RWPE2 (cell line): ENCODE measurements around the gene SLC25A13.

Experiments
- ATAC-seq: fragments of 200-7000 bp; cut with Tn5 transposase; 3 replicates; pipeline ENCODE4 v1.9.1; 2021; ENCODE audit warnings: low read depth
- DNase-seq: peaks from one replicate; pipeline ENCODE4 v3.0.0-alpha.2; 2020; ENCODE audit warnings: low spot score
- H3K27ac ChIP-seq: fragments of 450-650 bp; 2 replicates; pipeline ENCODE4 v1.5.1; 2017; ENCODE audit warnings: mild to moderate bottlenecking; ENCODE audit not compliant: poor library complexity, severe bottlenecking
- H3K27me3 ChIP-seq: fragments of 250-450 bp; sonication (Bioruptor Pico); 2 replicates; pipeline ENCODE4 v1.5.1; 2021; ENCODE audit warnings: mild to moderate bottlenecking, moderate library complexity; ENCODE audit not compliant: insufficient read depth, poor library complexity, severe bottlenecking
- H3K36me3 ChIP-seq: fragments of 250-450 bp; sonication (Bioruptor Pico); 2 replicates; pipeline ENCODE4 v1.5.1; 2020; ENCODE audit warnings: low read depth, mild to moderate bottlenecking, moderate library complexity
- H3K4me1 ChIP-seq: fragments of 250-450 bp; sonication (Bioruptor Pico); 2 replicates; pipeline ENCODE4 v1.5.1; 2021; ENCODE audit warnings: mild to moderate bottlenecking, moderate library complexity; ENCODE audit not compliant: insufficient read depth, poor library complexity, severe bottlenecking
- H3K4me3 ChIP-seq: fragments of 250-450 bp; sonication (Bioruptor Pico); 2 replicates; pipeline ENCODE4 v1.5.1; 2021; ENCODE audit warnings: mild to moderate bottlenecking, moderate library complexity; ENCODE audit not compliant: severe bottlenecking
- H3K9me3 ChIP-seq: fragments of 250-450 bp; sonication (Bioruptor Pico); 2 replicates; pipeline ENCODE4 v1.5.1; 2021; ENCODE audit warnings: mild to moderate bottlenecking, moderate library complexity; ENCODE audit not compliant: severe bottlenecking
- TF ChIP-seq, protein P1 (sequence below): fragments of 450-650 bp; IDR thresholded peaks from one replicate; pipeline ENCODE4 v1.5.1; 2017; ENCODE audit warnings: mild to moderate bottlenecking, moderate library complexity; ENCODE audit not compliant: poor library complexity, severe bottlenecking

The SLC25A13 gene

DNA sequence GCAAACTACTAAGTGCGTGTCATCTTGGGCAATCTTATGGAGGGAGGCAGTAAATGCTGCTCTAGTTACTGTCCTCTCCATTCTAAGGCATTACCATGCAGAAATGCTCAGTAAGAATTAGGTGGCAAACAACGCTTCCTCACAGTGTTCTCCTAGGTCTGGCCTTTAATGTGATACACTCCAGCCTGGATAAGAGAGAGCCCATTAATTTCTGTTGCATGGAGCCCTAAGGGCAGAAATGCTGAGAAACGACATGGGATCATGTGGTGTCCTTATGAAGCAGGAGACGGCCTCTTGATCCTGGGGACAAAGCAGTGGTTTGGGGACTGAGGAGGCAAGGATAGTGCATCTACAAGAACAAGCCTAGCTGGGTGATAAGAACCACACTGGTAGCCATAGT, 44.0 kb downstream of the SLC25A13 start:
- Histone ChIP-seq H3K4me1 (no peaks in the 10 kb centered on the region), H3K4me3 (no peak overlapping the region), H3K27ac (no peak overlapping the region), H3K27me3 (no peaks in the 10 kb centered on the region), H3K9me3 (no peaks in the 10 kb centered on the region), H3K36me3 (peaks cover 27% of the 10 kb centered on the region)
- no peak for DNase-seq
- TF ChIP-seq, protein P1, sequence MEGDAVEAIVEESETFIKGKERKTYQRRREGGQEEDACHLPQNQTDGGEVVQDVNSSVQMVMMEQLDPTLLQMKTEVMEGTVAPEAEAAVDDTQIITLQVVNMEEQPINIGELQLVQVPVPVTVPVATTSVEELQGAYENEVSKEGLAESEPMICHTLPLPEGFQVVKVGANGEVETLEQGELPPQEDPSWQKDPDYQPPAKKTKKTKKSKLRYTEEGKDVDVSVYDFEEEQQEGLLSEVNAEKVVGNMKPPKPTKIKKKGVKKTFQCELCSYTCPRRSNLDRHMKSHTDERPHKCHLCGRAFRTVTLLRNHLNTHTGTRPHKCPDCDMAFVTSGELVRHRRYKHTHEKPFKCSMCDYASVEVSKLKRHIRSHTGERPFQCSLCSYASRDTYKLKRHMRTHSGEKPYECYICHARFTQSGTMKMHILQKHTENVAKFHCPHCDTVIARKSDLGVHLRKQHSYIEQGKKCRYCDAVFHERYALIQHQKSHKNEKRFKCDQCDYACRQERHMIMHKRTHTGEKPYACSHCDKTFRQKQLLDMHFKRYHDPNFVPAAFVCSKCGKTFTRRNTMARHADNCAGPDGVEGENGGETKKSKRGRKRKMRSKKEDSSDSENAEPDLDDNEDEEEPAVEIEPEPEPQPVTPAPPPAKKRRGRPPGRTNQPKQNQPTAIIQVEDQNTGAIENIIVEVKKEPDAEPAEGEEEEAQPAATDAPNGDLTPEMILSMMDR: no peak
- ATAC-seq: no peak

DNA sequence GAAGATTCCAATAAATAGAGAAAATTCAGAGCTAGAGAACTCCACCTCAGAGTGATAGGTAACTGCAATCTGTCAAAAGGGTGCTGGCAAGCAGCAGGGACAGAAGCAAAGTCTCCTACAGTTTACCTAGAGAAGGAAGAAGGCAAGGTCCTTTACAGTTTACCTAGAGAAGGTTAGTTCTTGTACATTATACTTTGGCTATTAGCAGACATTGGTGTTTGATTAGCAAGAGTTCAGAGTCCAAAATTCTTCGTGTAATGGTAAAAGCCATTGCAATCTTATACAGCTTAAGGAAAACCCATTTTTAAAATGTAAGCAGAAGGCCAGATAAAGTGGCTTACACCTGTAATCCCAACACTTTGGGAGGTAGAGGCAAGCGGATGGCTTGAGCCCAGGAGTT, 45.9 kb downstream of the SLC25A13 start:
- H3K4me1 ChIP-seq: no peaks in the 10 kb centered on the region
- no peak overlapping the region for H3K4me3 ChIP-seq
- DNase-seq (no peak), ATAC-seq (no peak)
- H3K36me3 ChIP-seq: peaks cover 24% of the 10 kb centered on the region
- TF ChIP-seq, protein P1: no peak
- no peaks in the 10 kb centered on the region for H3K9me3 ChIP-seq
- H3K27ac ChIP-seq: no peak overlapping the region
- no peaks in the 10 kb centered on the region for H3K27me3 ChIP-seq

DNA sequence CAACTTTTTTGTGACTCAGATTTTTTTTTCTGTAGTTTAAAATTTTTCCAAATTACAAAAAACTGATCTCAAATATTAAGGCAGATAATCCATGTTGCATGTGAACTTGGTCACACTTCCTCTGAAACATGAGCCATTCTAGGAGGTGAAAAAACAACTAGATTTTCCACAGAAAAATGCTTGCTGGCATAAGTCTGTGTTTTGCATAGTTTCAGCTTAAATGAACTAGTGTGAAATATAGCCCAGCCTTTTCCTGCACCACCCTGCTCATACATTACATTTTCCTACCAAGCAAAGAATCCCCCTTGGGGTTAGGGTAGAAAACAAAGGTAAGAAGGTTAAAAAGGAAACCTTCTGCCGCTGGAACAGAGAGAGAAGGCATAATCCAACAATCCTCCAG, 48.2 kb downstream of the SLC25A13 start:
- DNase-seq (no peak), ATAC-seq (no peak)
- TF ChIP-seq, protein P1: no peak
- no peak overlapping the region for H3K4me3 ChIP-seq
- peaks cover 24% of the 10 kb centered on the region for H3K36me3 ChIP-seq
- H3K4me1 ChIP-seq: no peaks in the 10 kb centered on the region
- no peaks in the 10 kb centered on the region for H3K27me3 ChIP-seq
- H3K27ac ChIP-seq: no peak overlapping the region
- no peaks in the 10 kb centered on the region for H3K9me3 ChIP-seq

DNA sequence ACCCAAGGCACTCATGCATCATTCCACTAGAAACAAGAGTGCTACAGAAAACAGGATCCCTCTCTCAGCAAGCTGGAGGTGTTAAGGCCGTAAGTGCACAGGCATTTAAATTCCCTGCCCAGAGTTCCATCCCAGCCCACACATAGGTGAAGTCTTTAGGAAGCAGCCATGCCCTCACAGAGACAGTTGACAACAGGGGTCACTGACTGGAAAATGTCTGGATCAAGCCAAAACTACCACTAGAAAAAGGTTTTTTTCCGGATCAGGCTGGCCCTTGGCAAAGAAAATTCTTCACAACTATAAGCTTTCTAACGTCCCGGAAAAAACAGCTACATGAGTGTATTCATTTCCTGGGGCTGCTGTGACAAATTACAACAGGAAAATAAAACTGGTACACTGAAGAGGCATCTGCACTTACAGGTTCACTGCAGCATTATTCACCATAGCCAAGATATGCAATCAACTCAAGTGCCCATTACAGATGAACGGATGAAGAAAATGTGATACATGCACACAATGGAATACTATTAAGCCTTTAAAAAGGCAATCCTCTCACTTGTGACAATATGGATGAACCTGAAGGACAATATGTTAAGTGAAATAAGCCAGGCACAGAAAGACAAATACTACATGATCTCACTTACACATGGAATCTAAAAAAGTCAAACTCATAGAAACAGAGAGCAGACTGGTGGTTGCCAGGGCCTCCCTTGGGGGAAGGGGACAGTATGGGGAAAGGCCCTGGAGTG, 52.5 kb downstream of the SLC25A13 start:
- Histone ChIP-seq H3K4me1 (no peaks in the 10 kb centered on the region), H3K36me3 (peaks cover 5% of the 10 kb centered on the region), H3K4me3 (no peak overlapping the region), H3K9me3 (no peaks in the 10 kb centered on the region), H3K27me3 (no peaks in the 10 kb centered on the region), H3K27ac (no peak overlapping the region)
- TF ChIP-seq, protein P1: no peak
- DNase-seq: no peak
- no peak for ATAC-seq

DNA sequence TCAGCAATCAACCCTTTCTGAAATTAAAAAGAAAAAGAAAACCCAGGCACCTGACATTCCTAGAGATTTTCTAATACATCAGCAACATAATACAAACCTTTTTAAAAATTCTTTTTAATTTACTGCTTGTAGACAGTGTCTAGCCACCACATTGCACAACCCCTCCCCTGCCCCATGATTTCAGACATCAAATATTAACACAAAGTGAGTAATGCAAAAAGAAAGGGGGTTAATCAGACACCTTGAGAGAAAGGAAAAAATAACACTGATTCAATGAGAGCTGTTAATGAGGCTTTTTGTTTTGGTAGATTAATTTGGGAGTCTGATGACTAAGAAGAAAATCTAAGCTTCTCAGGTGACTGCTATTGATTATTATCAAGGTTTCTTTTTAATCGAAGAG, 55.3 kb downstream of the SLC25A13 start:
- H3K9me3 ChIP-seq: no peaks in the 10 kb centered on the region
- no peaks in the 10 kb centered on the region; the same call in 1 of the 2 replicates for H3K36me3 ChIP-seq
- no peak overlapping the region for H3K27ac ChIP-seq
- H3K27me3 ChIP-seq: no peaks in the 10 kb centered on the region
- no peaks in the 10 kb centered on the region for H3K4me1 ChIP-seq
- ATAC-seq: no peak
- no peak for DNase-seq
- TF ChIP-seq, protein P1: no peak
- H3K4me3 ChIP-seq: no peak overlapping the region
